ENCODE data around the gene POLR3C. TPM values are rescaled to one million over a fixed set of nuclear protein-coding genes. Genes with fewer than 3 reads are reported as not detected.

The POLR3C gene
- total and polyA plus RNA-seq, 2 of the 13 experiments (the other 11 are each of a cell fraction or from before 2014, with no cell fraction given) = 15.5 to 24.3 TPM

DNA sequence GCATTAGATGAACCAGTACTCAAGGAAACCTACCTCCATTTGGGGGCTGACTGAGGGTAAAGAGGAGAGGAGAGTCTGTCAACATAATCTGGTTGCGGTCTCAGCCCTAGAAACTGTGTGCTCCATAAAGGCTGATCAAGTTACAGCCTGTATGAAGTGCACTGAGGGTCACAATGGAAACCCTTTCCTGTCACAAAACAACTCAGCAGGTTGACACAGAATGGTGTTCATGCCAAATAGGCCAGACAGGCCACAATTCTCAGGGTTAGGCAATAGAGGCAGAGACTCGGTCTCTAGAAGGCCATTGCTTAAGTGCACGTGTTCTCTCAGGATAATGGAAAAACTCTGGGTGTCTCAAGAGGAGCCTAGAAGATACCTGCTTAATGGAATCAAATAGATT lies 65.7 kb downstream of the POLR3C start (continued):
- TF ChIP-seq, protein P1, sequence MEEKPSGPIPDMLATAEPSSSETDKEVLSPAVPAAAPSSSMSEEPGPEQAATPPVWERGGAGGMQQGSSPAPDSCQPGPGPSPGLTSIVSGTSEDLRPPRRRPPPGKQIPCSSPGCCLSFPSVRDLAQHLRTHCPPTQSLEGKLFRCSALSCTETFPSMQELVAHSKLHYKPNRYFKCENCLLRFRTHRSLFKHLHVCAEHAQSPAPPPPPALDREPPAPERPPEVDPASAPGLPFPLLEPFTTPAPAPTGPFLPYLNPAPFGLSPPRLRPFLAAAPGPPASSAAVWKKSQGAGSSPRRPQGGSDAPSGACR (CRISPR knock-in tag; IDR thresholded peaks at IDR 0.05) = no peak

DNA sequence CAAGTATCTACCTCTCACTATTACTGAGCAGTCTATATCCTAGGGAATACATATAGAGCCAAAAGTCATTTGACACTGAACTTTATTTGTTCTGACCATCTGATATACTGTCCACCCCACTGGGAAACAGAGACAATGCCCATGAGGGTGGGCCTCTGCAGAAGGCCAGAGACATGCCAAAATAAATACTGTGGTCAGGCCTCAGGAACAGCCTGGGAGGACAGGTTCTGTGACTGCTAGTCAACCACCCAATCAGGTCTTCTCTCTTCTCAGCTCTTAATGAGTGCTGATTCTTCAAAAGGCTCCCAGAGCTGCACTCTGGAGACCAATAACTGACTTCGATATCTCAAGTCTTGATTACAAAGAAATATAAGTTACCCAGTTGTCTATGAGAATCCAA lies 67.1 kb downstream of the POLR3C start:
- BruUV-seq (replicated peaks) = no TSS peak
- TF ChIP-seq PHF8 (CRISPR knock-in tag; IDR thresholded peaks at IDR 0.05) (0 out of 2 replicates have a peak, but pooled peaks have one; percentile 8), ZNF44 (CRISPR knock-in tag; IDR thresholded peaks at IDR 0.05) (0 out of 2 replicates have a peak, but pooled peaks have one; percentile 45), SOX13 (IDR thresholded peaks at IDR 0.05) (no peak), SOX13 (CRISPR knock-in tag; conservative IDR thresholded peaks at IDR 0.05 in 1 of 2, IDR thresholded peaks at IDR 0.05 in 1 of 2) (peak in 1 of 2 experiments; percentile 62; a peak in 2 of 4 replicates)
- TF ChIP-seq, protein P2, sequence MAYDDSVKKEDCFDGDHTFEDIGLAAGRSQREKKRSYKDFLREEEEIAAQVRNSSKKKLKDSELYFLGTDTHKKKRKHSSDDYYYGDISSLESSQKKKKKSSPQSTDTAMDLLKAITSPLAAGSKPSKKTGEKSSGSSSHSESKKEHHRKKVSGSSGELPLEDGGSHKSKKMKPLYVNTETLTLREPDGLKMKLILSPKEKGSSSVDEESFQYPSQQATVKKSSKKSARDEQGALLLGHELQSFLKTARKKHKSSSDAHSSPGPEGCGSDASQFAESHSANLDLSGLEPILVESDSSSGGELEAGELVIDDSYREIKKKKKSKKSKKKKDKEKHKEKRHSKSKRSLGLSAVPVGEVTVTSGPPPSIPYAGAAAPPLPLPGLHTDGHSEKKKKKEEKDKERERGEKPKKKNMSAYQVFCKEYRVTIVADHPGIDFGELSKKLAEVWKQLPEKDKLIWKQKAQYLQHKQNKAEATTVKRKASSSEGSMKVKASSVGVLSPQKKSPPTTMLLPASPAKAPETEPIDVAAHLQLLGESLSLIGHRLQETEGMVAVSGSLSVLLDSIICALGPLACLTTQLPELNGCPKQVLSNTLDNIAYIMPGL (CRISPR knock-in tag; IDR thresholded peaks at IDR 0.05; ENCODE audit: borderline replicate concordance in 1 of 2, low read depth in 1 of 2) = no peak
- H3K9ac ChIP-seq (ENCODE audit: insufficient read depth, low read depth, low read length) = peak overlapping the region; percentile 47
- intact Hi-C loops (cut with micrococcal nuclease; ENCODE audit: unreplicated experiment) (loop anchor here (5.0 kb wide), 4 partner anchors 34 to 86 kb away; partner anchors contain the start of genes LIX1L, PIAS3 and RBM8A), in situ Hi-C loops (cut with HindIII; ENCODE audit: extremely low pct_ligation_motif_present, low pct_unique_long_range_greater_than_20kb) (no loop called here)
- ChIA-PET CTCF (ENCODE audit: low intra/inter-chr PET ratio, low total read pairs) (interaction anchor here (0.9 to 3.3 kb wide), 6 partner anchors 10 to 122 kb away, joined by 4 to 93 read pairs (median 8); partner anchors contain the start of genes ITGA10, RBM8A and TXNIP), POLR2A (interaction anchor here (1.1 to 2.9 kb wide), 12 partner anchors 17 to 116 kb away, joined by 4 to 29 read pairs (median 6); partner anchors contain the start of genes ANKRD34A, ITGA10, NUDT17 and PEX11B)
- no peaks in the 10 kb centered on the region for H3K9me3 ChIP-seq (ENCODE audit: low read length)
- FAIRE-seq = no peak
- H2AFZ ChIP-seq (ENCODE audit: low read length) = peak overlapping the region; percentile 47
- peak; percentile 3; the same call in 1 of the 3 replicates for ATAC-seq
- H3K27me3 ChIP-seq (ENCODE audit: control insufficient read depth in 1 of 2, insufficient read depth in 2 of 2, low read length in 2 of 2) = no peaks in the 10 kb centered on the region
- no peaks in the 10 kb centered on the region for H4K20me1 ChIP-seq (ENCODE audit: insufficient read depth, low read length)
- H3K36me3 ChIP-seq (replicated peaks in 1 of 2; ENCODE audit: control insufficient read depth in 1 of 2, insufficient read depth in 2 of 2, low read length in 2 of 2) = no peaks in the 10 kb centered on the region
- no peaks in the 10 kb centered on the region for H3K79me2 ChIP-seq (ENCODE audit: insufficient read depth, low read length)
- peaks cover 83% of the 10 kb centered on the region for H3K4me1 ChIP-seq (ENCODE audit: insufficient read depth, low read length)
- H3K27ac ChIP-seq (ENCODE audit: extremely low read length, insufficient read depth, low read length) = peak overlapping the region; percentile 50
- WGBS (ENCODE audit: low lambda C conversion rate) = 24% methylated on average over 1 of the region's 1 CpG
- H3K4me2 ChIP-seq (ENCODE audit: low read depth, low read length) = peak overlapping the region; percentile 71
- H3K4me3 ChIP-seq (replicated peaks in 1 of 3; ENCODE audit: insufficient read depth in 1 of 3, low read depth in 2 of 3, low read length in 3 of 3) = no peak overlapping the region; a peak in 1 of 6 replicates
- peak; percentile 36 for DNase-seq (ENCODE audit: low spot score)
